GM18873 (cell line): ENCODE data around the gene KRTCAP2.
"Not testable (repeated sequence)": the region's sequence is repeated elsewhere in the genome, so short reads cannot be mapped to it uniquely, and the experiment has no call there.

Experiments
- ATAC-seq: cut with Tn5 transposase; IDR thresholded peaks from one replicate; pipeline ENCODE4 v1.9.1; 2021; ENCODE audit warnings: mild to moderate bottlenecking, moderate library complexity, moderate number of reproducible peaks; ENCODE audit not compliant: unreplicated experiment, low FRiP score

Gene KRTCAP2

DNA sequence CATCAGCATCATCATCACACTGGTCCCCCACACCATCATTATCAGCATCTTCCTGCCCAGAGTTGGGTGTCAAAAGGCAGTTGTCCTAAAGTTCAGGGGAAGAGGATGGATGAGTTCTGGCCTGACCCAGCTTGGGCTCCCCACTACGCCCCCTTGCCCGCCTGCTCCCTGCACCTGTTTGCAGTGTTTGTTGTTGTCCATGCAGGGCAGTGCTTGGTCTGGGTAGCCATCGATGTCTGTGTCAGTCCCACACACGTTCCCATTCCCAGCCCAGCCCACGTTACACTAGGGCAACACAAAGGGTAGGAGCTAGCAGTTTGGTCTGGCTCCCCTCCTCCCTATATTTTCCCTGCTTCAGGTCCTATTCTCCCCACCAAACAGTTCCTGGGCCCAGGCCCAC lies 27.8 kb upstream of the KRTCAP2 start:
- no peak for ATAC-seq

- ATAC-seq, result no peak
These were observed 26.7 kb upstream of the KRTCAP2 start for GRCh38 chr1:155199792-155200191.

DNA sequence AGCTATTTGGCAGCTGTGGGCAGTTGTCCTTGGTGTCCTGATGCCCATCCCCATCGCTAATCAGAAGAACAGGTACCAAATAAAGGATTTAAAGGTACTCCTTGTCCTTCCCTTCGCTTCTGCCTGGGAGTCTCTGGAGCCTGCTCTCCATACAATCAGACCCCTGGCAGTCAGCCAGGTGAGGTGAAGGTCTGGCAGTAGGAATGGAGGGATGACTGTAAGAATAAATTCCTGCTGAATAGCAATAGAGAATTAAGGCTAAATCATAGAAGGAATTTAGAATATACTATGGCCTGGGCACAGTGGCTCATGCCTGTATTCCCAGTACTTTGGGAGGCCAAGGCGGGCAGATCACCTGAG lies 25.4 kb upstream of the KRTCAP2 start:
- ATAC-seq, result no peak

GRCh38 chr1:155197901-155198546 lies 24.9 kb upstream of the KRTCAP2 start:
- no peak for ATAC-seq

DNA sequence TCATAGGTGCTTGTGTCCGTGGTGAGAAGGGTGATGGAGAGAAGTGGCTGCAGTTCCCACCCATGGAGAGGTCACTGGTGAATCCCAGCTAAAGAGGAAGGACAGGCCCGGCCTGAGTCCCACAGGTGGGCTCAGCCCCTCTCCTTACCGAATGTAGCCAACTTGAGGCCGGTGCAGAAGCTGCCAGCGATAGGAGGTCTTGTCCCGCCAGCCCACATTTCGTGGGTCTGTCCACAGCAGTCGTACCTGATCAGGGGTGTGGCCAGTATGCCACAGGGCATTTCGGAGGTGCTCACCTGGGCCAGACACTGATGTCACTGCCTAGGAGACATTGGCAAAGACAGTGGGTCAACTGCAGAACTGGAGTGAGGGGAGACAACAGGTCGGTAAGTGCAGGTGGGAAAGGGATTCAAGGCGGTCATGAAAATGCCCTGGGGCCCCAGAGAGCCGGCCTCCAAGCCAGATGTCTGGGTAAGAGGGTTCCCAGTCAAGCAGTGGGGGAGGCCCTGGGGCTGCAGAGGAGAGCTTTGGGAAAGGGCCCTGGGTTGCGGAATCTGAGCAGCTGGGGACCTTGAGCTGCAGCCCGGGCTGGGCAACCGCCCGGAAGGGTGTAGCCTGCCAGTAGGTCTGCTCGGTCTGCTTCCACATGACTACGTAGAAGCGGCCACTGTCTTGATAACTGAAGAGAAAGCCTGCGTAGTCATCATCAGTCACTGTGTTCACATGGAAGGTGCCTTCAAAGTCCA lies 24.0 kb upstream of the KRTCAP2 start:
- no peak for ATAC-seq

GRCh38 chr1:155196103-155196892 lies 23.2 kb upstream of the KRTCAP2 start:
- ATAC-seq, result no peak

DNA sequence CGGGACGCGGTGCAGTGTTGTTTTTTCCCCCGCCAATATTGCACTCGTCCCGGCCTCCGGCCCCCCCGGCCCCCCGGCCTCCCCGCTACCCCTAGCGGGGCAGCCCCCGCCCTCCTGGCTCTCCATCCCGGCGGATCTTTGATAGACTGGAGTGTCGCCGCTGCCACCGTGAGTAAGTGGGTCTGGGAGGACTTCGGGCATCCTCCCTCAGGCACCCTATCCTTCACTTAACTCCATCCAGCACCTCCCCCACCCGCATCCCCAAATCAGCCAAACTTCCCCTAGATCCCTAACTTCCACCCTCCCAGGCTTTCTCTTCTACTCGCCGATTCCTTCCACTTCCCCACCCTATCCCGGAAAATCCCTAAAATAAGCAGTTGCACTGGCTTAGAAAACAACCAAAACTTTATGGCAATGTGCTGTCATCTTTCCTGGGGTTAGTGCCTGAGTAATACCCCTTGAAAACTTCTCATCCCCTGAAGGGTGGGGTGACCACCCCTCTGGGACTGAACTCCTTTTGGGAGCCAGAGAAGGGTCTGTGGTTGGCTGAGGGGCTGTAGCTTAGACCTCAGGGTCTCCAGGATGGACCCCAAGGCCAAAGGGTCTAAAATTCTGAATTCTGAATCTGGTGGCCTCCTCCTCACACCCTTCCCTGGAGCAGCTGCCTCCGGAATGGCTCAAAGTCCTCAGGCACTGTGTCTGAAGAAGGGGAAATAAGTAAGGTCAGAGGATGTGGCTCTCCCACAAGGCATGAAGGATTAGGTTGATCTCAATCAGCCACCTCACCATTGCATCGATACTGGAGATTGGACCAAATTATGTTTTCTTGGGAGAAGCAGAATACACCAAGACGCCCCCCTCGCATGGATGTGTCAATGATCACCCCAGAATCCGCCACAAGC lies 22.3 kb upstream of the KRTCAP2 start:
- ATAC-seq, result no peak

- ATAC-seq, result not testable (repeated sequence)
These were observed 20.8 kb upstream of the KRTCAP2 start for GRCh38 chr1:155193991-155194240.

GRCh38 chr1:155193275-155193990 lies 20.3 kb upstream of the KRTCAP2 start:
- ATAC-seq, result no peak

DNA sequence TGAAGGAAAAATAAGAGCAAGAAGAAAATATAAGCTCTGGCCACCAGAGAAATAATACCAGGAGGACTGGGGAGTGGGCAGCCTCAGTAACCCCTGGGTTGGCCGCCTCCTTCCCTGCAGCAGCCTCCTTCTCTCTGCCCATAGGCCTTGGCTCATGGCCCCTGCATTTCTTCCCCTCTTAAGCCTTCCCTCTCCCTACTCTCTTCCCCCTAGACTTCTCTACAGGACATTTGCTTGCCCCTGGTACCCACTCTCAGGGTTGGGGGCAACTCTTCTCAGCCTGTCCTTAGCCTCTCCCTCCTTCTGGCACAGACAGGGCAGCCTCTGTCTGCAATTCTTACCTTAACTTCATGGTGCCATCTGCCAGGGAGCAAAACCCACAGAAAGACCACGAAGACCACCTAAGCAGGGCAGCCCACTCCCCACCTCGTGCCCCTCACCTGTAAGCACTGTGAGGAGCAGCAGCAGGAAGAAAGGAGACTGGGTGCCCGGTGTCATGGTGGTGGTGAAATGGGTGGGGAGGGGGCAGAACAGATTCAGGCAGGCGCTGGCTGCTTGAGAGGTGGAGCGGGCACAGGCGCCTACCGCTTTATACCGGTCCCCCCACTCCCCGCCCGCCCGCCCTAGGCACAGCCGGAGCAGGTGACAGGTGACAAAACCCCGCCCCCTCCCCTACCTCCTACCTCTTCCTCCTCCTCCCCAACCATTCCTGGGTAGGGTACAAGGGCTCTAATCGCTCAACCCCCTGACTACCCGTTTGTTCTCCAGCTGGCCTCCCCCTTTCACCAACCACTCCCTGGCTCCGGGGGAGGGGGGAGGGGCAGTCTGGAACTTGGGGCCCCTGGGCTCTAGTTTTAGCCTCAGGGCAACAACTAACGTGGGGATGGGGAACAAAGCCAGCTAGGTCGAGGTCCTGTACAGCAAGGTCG lies 19.5 kb upstream of the KRTCAP2 start:
- ATAC-seq, result no peak

GRCh38 chr1:155191904-155192303 lies 18.8 kb upstream of the KRTCAP2 start:
- no peak for ATAC-seq

- ATAC-seq, result not testable (repeated sequence)
These were observed 16.8 kb upstream of the KRTCAP2 start for GRCh38 chr1:155189926-155190325.

GRCh38 chr1:155188268-155188667 lies 15.2 kb upstream of the KRTCAP2 start:
- ATAC-seq, result no peak

- ATAC-seq, result no peak
These were observed 14.4 kb upstream of the KRTCAP2 start for GRCh38 chr1:155187456-155187891.

DNA sequence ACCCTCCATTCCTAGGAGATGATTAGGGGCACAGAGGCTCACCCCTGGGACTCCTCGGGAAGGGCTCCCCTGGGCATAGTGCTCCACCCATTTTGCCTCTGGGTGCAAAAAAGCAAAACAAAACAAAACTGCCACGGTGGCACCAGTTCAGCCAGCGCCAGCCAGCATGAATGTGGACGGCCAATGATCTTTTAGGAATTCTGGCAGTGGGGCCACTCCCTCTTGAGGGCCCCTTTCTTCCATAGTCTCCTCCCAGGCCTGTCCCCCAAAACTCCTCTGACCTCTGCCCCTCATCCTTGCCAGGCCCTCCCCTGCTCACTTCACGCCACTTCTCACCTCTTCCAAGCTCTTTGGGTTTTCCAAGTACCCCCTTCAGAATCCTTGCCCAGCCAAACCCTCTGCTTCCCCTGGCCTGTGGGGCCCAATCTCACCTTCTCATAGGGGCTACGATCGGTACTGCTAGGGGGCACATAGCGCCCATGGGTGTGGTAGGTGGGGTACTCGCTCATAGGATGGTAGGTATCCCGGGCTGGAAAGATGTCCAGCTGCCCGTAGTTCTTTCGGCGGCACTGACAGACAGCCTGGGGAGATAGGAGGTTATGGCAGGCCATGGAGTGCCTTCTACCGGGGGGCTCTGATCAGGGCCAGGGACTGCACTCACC lies 13.8 kb upstream of the KRTCAP2 start:
- ATAC-seq, result no peak

DNA sequence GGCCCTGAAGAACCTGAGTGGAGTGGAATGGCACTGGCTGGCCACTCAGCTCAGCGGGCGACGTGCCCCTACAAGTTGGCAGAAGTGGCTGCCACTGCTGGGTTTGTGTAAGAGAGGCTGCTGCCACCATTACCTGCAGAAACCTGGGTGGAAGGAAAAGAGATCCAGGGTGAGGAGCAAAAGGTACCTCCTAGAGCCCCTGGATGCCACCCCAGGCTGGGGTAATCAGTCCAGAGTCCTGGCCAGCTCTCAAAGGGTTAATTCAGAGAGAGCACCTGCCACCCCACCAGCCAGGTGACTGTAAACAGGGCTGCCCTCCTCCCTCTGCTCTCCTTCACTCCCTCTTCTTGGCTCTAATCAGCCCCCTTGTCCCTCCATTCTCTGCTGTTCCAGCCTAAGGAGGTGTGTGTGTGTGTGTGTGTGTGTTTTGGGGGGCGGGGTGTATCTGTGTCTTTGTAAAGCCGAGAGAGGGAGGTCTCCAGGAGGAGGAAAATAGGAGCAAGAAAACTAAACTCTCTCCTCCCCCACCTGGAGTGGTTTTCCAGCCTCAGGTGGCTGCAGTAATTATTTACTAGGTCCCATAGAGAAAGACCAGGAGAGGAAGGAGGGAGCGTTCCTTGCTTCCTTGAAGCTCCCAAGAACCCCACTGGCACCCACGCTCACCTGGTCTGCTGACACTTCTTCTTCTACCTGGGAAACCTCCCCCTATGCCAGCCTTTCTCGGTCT lies 13.1 kb upstream of the KRTCAP2 start:
- ATAC-seq, result no peak

GRCh38 chr1:155185783-155186066 lies 12.6 kb upstream of the KRTCAP2 start:
- no peak for ATAC-seq
